ENCODE results near the gene ACSL6.

GRCh38 chr5:132017316-132017715 is 5.9 kb upstream of the ACSL6 start:
- no peak for TF ChIP-seq CTCF (conservative IDR thresholded peaks at IDR 0.05; ENCODE audit: low read length)
- TF ChIP-seq EZH2phosphoT487 (IDR thresholded peaks at IDR 0.05; ENCODE audit: borderline replicate concordance): no peak

All from Loucy (cell line).